ENCODE results near the gene PROSER2.
"Not testable (repeated sequence)": the region's sequence is repeated elsewhere in the genome, so short reads cannot be mapped to it uniquely, and the experiment has no call there.

Gene PROSER2

DNA sequence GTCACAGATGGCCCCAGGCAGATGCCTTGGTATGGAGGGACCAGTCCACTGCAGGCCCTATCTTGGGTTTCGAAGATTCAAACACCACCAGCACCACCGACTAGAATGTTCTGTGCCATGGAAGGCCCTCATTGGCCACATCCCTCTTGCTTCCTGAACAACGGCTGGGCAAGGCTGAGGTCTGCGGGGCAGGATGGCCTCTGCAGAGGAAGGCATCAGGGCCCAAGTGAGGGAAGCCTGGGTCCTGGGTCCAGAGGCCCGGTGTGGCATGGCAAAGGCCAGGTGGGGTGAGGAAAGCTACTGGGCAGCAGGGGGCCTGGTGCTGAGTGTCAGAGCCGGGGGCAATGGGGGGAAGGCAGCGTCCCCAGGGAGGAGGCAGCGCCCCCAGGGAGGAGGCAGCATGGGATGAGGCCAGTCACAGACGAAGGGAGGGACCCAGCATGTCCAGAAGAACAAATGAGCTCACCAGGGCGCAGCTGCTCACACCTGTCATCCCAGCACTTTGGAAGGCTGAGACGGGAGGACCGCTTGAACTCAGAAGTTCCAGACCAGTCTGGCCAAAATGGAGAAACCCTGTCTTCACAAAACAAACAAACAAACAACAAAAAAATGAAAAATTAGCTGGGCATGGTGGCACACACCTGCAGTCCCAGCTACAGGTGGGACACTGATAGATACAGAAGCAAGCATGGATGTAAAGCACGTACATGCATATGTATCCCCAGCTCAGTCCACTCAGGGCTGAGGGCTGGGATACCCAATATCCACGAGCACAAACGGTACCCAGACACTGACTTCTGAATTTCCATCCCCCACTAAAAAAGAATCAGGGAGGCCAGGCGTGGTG, 64.4 kb downstream of the PROSER2 start:
- DNase-seq: no peak

DNA sequence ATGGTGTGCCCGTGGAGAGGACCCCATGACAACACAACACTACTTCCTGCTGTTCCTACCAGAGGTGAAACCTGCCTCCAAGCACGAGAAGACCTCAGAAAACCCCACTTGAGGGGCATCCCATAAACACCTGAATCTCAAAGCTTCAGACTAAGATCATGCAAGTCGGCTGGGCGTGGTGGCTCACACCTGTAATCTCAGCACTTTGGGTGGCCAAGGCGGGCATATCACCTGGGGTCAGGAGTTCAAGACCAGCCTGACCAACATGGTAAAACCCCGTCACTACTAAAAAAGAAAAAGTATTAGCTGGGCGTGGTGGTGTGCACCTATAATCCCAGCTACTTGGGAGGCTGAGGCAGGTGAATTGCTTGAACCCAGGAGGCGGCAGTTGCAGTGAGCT, 66.1 kb downstream of the PROSER2 start:
- DNase-seq: not testable (repeated sequence)

DNA sequence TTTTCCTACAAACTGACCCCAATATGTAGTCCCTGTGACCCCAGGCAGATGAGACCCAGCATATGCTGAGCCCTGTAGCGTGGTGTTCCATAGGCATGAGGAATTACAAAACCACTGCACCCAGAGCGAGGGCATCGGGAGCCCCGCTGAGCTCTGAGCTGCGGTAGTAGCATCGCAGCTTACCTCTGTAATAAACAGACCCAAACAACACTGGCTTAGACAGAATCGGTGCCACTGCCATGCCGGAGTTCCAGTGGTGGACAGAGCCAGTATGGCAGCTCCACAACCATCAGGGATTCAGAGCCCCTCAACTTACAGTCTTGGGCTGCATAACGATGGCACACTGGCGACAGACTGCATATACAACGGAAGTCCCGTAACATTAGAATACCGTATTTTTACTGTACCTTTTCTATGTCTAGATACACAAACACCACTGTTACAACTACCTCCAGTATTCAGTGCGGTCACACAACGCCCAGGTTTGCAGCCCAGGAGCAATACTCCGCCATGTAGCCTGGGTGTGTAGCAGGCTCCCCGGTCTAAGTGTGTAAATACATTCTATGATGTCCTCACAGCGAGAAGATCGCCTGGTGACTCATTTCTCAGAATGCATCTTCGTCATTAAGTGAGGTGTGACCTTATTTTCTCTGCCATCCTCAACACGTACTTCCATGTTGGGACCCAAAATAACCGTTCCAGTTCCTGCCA, 68.8 kb downstream of the PROSER2 start:
- no peak for DNase-seq

DNA sequence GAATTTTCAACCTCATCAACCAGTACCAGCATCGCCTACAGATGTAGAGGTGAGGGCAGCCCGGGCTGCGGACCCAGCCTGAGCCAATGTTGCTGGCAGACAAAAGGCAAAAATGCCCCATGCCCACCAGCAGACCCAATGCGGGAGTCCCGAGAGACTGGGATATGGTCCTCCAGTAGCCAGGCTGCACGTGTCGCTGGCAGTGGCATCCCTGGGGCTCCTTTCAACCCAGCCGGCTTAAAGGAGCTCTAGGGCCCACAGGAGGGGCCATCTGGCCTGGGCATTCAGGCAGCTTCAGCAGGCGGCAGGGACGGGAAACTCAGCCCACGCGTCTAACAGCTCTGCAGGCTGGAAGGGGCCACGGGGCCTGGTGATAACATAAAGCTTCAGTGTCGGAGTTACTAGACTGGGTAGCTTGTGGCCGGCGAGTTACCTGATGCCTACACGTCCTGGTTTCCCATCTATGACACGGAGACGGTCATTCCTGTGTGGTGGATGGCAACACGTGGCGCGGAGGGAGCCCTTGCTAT, 70.7 kb downstream of the PROSER2 start:
- no peak for DNase-seq

DNA sequence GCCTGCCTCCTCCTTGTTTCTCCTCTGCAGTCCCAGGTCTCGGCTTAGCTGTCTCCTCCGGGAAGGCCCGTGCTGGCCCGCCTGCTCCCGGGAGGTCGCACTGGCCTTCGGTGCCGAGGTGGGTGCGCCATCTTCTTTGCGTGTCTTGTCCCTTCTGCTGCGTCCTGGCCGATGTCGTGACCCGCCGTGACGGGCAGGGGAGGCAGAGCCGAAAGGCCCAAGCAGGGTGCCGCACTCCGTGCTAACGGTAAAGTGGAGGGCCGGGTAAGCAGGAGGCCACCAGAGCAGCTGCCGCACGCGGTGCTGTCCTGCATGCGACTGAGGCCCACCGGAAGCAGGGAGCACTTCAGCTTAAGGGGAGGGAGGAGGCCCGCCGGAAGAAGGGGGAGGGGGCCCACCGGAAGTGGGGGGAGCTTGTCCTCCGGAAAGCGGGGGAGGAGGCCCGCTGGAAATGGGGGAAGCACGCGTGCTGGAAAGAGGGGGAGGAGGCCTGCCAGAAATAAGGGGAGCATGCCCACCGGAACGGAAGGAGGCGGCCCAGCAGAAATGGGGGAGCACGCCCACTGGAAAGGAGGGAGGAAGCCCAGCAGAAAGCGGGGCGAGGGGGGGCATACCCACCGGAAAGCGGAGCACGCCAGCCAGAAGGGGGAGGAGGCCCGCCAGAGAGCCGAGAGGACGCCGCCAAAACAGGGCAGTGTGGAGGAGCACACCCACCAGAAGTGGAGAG, 71.4 kb downstream of the PROSER2 start:
- no peak for DNase-seq

DNA sequence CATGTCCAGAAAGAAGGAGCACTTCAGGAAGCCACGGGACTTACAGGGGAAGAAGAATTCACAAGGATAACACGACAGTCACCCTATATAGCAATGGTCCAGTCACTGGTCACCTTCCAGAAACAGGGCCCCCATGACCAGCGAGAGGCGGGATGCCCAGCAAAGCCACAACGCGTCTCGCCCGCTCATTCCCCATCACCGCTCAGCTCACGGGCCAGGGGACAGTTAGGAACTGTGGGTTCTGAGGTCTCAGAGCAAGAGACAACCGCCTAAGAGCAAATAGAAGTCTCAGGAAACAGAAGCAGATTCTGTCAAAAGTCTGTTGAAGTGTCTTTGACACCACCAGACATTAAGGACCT, 71.9 kb downstream of the PROSER2 start:
- no peak for DNase-seq

DNA sequence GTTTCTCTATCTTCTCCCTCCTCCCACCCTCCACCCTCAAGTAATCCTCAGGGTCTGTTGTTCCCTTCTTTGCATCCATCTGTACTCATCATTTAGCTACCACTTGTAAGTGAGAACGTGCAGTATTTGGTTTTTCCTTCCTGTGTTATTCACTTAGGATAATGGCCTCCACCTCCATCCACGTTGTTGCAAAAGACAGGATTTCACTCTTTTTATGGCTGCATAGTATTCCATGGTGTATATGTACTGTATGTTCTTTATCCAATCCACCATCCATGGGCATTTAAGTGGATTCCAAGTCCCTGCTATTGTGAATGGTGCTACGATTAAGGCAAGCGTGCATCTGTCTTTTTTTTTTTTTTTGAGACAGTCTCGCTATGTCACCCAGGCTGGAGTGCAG, 72.4 kb downstream of the PROSER2 start:
- DNase-seq: no peak

DNA sequence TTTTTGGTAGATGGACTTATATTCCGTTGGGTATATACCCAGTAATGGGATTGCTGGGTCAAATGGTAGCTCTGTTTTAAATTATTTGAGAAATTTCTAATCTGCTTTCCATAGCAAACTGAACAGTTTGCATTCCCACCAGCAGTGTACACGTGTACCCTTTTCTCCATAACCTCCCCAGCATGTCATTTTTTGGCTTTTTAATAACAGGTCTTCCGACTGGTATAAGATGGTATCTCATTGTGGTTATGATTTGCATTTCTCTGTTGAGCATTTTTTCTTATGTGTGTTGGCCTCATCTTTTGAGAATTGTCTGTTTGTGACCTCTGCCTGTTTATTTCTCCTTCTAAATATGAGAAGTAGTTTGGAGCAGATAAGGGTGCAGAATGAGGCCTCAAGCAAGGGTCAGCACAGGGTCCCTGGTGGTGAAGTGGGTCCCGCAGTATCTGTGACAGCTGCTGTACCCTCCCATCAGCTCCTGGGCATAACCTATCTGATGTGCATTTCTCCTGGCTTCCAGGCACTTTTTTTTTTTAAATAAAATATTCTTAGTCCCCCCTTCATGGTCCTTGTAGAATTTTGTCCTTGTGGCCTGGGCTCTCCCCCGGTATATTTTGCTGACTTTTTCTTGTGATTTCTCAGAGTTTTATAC, 73.5 kb downstream of the PROSER2 start:
- no peak for DNase-seq

DNA sequence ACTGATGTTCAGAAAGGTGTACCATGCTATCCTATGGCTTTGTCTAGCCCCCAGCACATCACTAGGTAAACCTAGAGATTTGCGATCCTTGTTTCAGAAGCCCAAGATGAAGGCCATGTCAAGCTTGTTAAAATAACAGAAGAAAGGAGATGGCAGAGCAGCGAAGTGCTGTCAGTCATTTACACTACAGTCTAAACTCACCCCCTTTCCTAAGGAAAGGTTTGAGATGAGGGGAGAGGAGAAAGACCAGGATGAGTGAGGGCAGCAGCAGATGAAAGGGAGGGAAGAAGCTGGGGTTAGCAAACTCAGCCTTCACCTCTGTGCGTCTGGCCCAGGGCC, 74.8 kb downstream of the PROSER2 start:
- DNase-seq: no peak

DNA sequence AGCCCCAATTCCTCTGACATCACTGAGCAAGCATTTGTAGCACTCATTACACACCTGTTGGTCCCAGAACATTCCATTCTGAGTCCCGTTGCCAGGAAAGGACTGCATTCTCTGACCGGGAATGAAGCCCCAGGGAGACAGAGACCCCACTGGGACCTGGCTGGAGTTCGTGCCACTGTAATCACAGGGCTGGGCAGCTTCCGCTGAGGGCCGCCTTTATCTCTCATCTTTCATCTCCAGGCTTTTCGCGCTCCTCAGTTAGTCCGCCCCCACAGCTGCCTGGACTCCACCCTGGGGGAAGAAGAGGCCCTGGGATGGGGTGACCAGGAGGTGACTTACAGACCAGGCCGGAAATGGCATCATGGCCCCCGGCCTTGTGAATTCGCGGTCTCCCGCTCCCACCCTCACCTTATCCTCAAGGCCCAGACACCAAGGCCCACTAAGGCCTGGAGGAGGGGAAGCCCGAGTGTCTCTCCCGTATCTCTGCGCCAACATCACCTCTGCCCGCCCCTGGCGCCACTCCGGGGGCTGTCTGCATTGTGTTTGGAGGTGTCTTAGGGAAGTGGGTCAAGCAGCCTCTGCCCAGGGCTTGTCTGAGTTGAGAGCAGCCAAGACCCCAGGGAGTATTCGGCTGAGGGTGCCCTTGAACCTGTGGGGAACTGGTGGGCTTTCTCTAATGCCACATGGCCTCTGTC, 75.4 kb downstream of the PROSER2 start:
- no peak for DNase-seq

DNA sequence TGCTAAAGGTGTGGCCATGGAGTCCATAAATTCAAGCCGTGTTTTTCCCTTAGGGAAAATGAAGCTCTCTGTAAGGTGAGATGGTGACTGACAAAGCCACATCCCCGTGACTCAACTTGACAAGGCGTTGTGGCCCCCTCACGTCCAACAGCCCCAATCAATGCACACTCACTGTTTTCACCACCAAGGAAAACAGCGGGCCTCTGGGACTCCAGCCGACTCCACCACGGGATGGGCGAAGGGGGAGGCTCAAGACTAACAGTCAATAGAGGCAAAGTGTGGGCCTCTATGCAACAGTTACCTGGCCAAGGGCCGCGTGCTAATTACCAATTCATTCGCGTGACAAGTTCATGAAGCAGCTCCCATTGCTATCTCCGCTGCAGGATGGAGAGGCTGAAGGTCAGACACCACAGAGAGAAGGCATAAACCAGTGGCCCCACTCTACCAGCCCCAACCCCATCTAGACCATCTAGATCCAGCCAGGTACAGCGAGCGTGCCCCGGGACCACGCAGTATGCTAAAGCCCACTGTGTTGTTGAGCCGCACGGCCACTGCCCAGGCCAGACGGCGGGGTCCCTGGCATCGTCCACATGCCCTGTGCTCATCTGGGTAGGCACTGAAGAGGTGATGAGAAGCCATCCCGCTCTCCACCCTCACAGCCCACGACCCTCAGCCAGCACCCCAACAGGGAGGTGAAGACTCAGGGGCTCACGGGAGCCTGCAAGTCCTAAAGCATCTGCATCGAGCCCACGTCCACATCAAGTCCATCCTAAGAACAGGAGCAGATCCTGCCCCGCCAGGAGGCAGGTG, 76.1 kb downstream of the PROSER2 start:
- DNase-seq: no peak

DNA sequence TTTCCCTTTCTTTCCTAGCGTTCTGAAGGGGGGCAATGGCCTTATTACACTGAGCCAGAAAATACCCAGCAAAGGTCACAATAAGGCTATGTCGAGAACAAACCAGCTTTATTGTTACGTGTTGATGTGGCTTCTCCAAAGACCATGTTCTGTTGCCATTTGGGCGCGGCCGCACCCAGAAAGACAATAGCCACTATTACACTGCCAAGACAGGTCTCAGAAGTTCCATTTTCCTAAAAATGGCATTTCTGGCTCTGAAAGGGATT, 77.8 kb downstream of the PROSER2 start:
- no peak for DNase-seq

DNA sequence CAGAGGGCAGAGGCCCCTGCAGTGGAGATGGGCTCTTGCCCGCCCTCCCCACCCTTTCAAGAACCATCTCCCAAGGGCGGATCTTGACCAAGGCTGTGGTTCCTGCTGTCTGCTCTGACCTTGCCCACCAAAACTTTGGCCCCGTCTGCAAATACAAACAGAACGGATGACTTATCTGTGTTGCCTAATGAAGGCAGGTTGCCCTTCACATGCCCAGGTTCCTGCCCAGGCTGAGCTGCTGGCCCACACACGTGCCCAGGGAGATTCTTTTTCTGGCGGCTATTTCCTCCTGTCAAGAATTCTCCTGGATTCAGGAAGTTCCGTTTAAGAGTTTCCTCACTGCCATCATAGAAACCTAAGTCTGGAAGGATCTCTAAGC, 78.3 kb downstream of the PROSER2 start:
- DNase-seq: no peak

DNA sequence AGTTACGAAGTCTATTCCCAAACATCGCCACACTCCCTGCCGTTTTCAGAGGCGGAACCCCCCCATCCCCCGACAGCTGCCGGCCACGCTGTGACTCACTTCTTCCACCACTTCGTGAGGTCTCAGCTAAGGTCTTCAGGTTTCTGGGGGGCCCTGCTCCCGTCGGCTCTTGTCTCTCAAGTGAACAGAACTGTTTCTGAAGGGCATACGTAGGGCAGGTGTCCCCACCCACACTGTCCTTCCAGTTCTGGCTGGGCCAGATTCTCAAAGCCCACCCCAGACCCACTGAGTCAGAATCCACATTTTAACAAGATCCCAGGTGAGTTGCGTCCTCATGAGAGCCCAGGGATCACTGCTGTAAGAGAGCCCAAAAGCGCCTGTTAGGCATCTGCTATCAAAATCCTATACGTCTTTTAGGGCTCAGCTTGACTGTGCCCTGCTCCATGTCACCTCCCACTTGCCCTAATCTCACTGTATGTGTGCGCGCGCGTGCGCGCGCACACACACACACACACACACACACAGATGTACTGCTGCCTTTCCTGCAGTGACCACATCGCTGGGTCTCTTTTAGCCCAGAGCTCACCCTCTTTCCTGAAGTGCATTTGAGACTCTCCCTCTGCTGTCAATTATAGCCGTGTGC, 78.8 kb downstream of the PROSER2 start:
- DNase-seq: no peak

DNA sequence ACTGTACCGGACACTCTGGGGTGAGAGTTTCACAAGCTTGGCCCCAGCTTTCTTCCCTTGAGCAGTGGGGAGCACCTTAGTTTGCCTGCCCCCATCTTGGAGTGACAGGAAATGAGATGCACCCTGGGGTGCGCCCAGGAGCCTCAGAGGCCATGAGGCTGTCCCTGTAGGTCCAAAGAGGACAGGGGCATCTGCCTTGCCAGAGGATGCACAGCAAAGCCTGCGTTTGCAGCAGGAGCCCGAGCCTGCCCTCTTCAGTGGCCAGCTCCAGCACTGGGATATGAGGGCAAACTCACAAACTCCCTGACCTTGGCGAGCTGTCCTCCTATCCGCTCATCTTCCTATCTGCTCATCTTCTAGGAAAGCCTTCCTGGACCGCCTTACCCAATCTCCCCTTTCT, 79.5 kb downstream of the PROSER2 start:
- no peak for DNase-seq

DNA sequence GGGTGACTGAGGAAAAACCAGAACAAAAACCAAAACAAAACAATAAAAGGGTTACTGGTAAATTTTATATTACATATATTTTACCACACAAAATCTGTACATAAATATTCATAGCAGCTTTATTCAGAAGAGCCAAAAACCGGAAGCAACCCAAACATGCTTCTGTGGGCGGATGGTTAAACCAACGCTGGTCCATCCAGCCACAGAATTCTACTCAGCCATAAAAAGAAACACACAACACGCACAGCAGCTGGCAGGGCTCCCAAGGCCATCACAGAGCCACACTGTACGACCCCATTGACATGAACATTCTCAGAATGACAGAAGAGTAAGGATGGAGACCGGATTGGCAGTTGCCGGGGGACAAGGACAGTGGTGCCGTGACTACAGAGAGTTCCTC, 83.6 kb downstream of the PROSER2 start:
- no peak for DNase-seq

DNA sequence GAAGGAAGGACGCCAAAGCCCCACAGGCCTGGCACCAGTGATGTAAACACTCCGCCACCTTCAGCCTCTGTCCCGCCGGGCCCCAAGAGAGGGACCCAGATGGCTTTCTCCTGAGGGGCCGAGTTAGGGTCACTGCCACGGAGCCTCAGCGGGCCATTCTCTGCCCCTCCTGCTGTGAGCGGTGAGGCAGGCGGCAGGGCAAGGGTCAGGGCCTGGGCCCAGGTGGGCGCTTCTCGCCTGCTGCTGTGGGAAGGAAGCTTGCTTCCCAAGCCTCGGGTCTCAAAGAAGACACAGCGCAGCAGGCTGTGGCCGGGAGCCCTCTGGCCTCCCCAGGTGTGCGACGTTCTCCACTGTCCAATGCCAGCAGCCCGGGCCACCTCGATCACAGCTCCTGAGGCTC, 84.8 kb downstream of the PROSER2 start:
- no peak for DNase-seq

DNA sequence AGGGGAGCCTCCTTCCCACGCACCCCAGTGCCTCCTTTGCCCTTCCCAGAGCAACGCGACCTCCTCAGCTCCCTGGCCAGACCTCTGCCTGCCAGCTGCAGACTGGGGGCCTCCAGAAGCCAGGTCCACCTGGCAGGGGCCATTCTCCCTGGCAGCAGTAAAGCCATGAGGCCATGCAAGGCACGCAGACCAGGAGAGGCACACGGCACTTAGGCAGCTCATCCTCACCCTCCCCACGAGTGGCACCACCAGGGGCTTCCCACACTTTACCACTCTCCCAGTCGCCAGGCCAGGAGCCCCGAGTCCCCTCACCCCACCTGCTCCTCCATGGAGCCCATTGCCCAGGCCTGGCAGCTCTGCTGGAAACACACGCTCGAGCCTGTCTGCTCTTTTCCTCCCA, 85.4 kb downstream of the PROSER2 start:
- no peak for DNase-seq

DNA sequence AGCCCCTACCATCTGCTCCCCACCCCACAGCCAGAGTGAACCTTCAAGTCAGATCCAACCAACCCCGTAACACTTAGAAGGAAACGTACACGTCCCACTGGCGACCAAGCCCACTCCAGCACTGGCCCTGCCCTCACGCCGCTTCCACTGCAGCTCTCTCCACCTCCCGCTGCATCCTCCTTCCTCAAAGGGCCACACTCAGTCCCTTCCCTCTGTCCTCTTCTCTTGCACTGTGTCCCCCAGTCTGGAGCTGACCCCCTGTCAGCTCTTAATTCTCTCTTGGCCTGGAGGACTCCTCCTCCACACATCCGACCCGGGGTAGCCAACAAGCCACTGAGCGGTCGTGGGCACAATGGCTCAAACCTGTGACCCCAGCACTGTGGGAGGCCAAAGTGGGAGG, 85.8 kb downstream of the PROSER2 start:
- DNase-seq: no peak

DNA sequence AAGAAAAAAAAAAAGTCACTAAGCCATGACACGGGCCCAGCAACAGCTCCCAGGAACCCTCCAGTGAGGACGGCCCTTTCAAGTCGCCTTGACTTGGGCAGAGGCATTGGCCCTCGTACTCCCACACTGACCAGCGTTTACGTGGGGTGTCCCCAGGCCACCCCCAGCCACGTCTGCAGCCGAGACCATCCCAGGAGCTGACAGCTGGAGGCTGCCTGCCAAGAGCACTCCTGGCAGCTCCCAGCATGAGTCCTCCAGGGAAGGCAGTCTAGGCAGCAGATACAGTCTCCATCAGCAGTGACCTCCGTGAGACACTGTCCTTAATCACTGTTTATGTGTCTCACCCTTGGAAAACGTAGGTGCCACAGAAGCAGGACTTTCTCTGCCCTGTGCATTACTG, 86.5 kb downstream of the PROSER2 start:
- DNase-seq: no peak

DNA sequence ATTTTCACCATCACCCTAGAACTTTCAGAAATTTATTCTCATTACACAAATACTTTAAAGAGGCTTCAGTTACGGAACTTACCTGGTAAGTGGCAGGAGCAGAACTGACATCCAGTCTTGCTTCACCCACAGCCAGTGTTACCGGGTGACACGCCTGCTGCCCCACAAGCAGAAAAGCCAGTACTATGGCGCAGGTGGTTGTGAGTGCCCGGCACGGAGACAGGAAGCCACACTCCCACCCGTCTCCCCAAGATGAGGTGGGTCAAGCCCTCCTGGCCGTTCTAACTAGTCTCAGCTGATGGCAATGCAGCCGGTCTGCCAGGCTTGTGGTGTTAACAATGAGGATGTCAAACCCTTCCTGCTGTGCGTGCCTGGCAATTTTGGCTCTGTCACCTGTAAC, 86.9 kb downstream of the PROSER2 start:
- no peak for DNase-seq

Measured in NCI-H1105 treated with DMSO at 0.1 percent for 48 hours (cell line).